ENCODE measurements around the gene OR1L4.

OR1L4 gene

GRCh38 chr9:122723690-122724089 is at the start of gene OR1L4:
OR1L4 (plus strand) TSS chr9:122723990; CDS start chr9:122723990, 0 bp downstream.
- no peak for DNase-seq

GRCh38 chr9:122684851-122685250 is 38.9 kb upstream of the OR1L4 start:
- DNase-seq: no peak

GRCh38 chr9:122695696-122696095 is 28.1 kb upstream of the OR1L4 start:
- no peak for DNase-seq

GRCh38 chr9:122718038-122718437 is 5.8 kb upstream of the OR1L4 start:
- DNase-seq: no peak

- no peak for DNase-seq
These were observed 4.6 kb upstream of the OR1L4 start for GRCh38 chr9:122719218-122719617.

GRCh38 chr9:122742003-122742402 is 18.2 kb downstream of the OR1L4 start, which contains the start of gene OR1L6:
OR1L6 (plus strand) TSS chr9:122742303; CDS start chr9:122749848, 7,545 bp downstream.
- no peak for DNase-seq

GRCh38 chr9:122754825-122755224 is 31.0 kb downstream of the OR1L4 start:
- DNase-seq: no peak

- no peak for DNase-seq
These were observed 44.0 kb downstream of the OR1L4 start for GRCh38 chr9:122767817-122768216.

Data from NCI-H1417 treated with DMSO at 0.1 percent for 48 hours (cell line).